Esophagus muscularis mucosa (tissue), 3 donors: ENCODE data around the gene PTPN5.

Source experiments
- POLR2AphosphoS5 ChIP-seq, 2 donors: sonication (generic); formaldehyde crosslinking; IDR thresholded peaks; one replicate each; pipeline ENCODE4 v1.6.1; 2017; ENCODE audit warnings: antibody characterized with exemption in 2 of 2
- TF ChIP-seq, protein P1 (sequence below), 3 experiments: fragments of 200-600 bp in 2 of 3; fragments of 450-650 bp in 1 of 3; sonication (generic) in 2 of 3; IDR thresholded peaks; one replicate each; pipeline ENCODE4 v1.5.1; 2017 to 2019; ENCODE audit warnings: antibody characterized with exemption in 3 of 3, mild to moderate bottlenecking in 2 of 3, moderate library complexity in 1 of 3

DNA sequence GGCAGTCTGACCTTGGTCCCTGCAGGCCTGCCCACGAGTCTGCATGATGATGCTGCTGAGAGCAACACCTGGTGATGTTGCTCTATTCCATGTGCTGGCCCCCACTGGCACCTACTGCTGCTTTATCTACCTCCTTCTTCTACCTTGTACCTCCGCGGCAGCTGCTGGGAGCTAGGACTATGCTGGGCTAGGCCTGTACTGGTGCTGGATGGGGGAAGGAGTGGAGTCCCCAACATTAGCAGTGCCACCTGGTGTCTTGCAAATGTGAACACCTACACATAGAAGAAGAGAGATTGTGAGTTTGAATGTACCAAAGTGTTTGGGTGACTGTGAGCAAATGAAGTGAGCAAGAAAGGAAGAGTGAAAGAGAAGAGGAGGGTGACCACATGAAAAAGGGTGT lies 30.5 kb downstream of the PTPN5 start:
- TF ChIP-seq, protein P1, sequence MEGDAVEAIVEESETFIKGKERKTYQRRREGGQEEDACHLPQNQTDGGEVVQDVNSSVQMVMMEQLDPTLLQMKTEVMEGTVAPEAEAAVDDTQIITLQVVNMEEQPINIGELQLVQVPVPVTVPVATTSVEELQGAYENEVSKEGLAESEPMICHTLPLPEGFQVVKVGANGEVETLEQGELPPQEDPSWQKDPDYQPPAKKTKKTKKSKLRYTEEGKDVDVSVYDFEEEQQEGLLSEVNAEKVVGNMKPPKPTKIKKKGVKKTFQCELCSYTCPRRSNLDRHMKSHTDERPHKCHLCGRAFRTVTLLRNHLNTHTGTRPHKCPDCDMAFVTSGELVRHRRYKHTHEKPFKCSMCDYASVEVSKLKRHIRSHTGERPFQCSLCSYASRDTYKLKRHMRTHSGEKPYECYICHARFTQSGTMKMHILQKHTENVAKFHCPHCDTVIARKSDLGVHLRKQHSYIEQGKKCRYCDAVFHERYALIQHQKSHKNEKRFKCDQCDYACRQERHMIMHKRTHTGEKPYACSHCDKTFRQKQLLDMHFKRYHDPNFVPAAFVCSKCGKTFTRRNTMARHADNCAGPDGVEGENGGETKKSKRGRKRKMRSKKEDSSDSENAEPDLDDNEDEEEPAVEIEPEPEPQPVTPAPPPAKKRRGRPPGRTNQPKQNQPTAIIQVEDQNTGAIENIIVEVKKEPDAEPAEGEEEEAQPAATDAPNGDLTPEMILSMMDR (IDR thresholded peaks at IDR 0.05) = no peak
- no peak for TF ChIP-seq POLR2AphosphoS5 (IDR thresholded peaks at IDR 0.05)
